ENCODE measurements around the gene TMEM143. TPM values are rescaled to one million over a fixed set of nuclear protein-coding genes. Genes with fewer than 3 reads are reported as not detected.

The TMEM143 gene
- total RNA-seq, 2 donors from 2014 or later = 20.4 to 43.8 TPM

DNA sequence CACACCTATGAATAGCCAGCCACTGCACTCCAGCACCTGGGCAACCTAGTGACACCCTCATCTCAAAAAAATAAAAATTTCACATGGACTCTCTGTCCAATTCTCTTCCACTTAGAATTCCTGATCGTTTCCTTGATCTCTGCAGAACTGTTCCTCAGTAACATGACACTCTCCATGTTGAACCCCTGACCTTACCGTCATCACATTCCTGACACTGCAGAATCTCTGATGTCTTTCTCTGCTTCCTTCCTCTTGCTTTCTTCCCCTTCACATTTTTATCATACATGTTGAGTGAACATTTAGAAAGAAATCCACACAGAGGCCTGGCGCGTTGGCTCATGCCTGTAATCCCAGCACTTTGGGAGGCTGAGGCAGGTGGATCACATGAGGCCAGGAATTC is 78.8 kb downstream of the TMEM143 start:
- TF ChIP-seq, protein P1, sequence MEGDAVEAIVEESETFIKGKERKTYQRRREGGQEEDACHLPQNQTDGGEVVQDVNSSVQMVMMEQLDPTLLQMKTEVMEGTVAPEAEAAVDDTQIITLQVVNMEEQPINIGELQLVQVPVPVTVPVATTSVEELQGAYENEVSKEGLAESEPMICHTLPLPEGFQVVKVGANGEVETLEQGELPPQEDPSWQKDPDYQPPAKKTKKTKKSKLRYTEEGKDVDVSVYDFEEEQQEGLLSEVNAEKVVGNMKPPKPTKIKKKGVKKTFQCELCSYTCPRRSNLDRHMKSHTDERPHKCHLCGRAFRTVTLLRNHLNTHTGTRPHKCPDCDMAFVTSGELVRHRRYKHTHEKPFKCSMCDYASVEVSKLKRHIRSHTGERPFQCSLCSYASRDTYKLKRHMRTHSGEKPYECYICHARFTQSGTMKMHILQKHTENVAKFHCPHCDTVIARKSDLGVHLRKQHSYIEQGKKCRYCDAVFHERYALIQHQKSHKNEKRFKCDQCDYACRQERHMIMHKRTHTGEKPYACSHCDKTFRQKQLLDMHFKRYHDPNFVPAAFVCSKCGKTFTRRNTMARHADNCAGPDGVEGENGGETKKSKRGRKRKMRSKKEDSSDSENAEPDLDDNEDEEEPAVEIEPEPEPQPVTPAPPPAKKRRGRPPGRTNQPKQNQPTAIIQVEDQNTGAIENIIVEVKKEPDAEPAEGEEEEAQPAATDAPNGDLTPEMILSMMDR (IDR thresholded peaks at IDR 0.05) = no peak
- DNase-seq (ENCODE audit: low spot score) = no peak
- Histone ChIP-seq H3K4me3 (no peak overlapping the region), H3K4me1 (no peaks in the 10 kb centered on the region), H3K36me3 (no peaks in the 10 kb centered on the region), H3K27ac (no peak overlapping the region), H3K9me3 (peaks cover 0 to 23% of the 10 kb centered on the region in 2 donors), H3K27me3 (no peaks in the 10 kb centered on the region)

- Histone ChIP-seq H3K27ac (no peak overlapping the region), H3K36me3 (no peaks in the 10 kb centered on the region), H3K4me1 (no peaks in the 10 kb centered on the region), H3K9me3 (peaks cover 0 to 23% of the 10 kb centered on the region in 2 donors), H3K27me3 (no peaks in the 10 kb centered on the region), H3K4me3 (no peak overlapping the region)
- TF ChIP-seq, protein P1 (IDR thresholded peaks at IDR 0.05) = no peak
- DNase-seq (ENCODE audit: low spot score) = no peak
These were observed 79.8 kb downstream of the TMEM143 start for GRCh38 chr19:48283908-48284307.

Other genes with a start within 250 kb of the TMEM143 start
- gene LIG1, start 193.6 kb downstream of the TMEM143 start, total RNA-seq = 1 to 10 TPM; 3.1 to 4.2 TPM
- 1 to 10 TPM; 1.5 to 2.8 TPM for gene ZSWIM9, start 193.3 kb downstream of the TMEM143 start, total RNA-seq
- 10 to 100 TPM; 19.7 to 21.2 TPM for gene CARD8, start 108.0 kb downstream of the TMEM143 start, total RNA-seq
- under 1 TPM; 0.24 to 0.33 TPM for gene ZNF114, start 93.9 kb downstream of the TMEM143 start, total RNA-seq
- 10 to 100 TPM; 16.9 to 95.9 TPM for gene EMP3, start 38.4 kb downstream of the TMEM143 start, total RNA-seq
- not detected for gene SYNGR4, start 427 bp upstream of the TMEM143 start, total RNA-seq
- 10 to 100 TPM; 74.1 to 82.0 TPM for gene KDELR1, start 27.6 kb upstream of the TMEM143 start, total RNA-seq
- under 1 TPM; 0.31 to 0.33 TPM for gene GRIN2D, start 29.7 kb upstream of the TMEM143 start, total RNA-seq
- gene GRWD1, start 82.0 kb upstream of the TMEM143 start, total RNA-seq = 10 to 100 TPM; 10.8 to 19.8 TPM
- gene KCNJ14, start 91.6 kb upstream of the TMEM143 start, total RNA-seq = under 1 TPM; 0.26 to 0.31 TPM
- gene CYTH2, start 105.4 kb upstream of the TMEM143 start, total RNA-seq = 10 to 100 TPM; 13.3 to 22.5 TPM
- gene LMTK3, start 147.9 kb upstream of the TMEM143 start, total RNA-seq = 1 to 10 TPM; 1.3 to 1.6 TPM
- gene SULT2B1, start 188.2 kb upstream of the TMEM143 start, total RNA-seq = not detected
- gene SPACA4, start 242.8 kb upstream of the TMEM143 start, total RNA-seq = not detected

Data from right atrium auricular region (tissue), 2 donors.